ENCODE data around the gene RDM1.

DNA sequence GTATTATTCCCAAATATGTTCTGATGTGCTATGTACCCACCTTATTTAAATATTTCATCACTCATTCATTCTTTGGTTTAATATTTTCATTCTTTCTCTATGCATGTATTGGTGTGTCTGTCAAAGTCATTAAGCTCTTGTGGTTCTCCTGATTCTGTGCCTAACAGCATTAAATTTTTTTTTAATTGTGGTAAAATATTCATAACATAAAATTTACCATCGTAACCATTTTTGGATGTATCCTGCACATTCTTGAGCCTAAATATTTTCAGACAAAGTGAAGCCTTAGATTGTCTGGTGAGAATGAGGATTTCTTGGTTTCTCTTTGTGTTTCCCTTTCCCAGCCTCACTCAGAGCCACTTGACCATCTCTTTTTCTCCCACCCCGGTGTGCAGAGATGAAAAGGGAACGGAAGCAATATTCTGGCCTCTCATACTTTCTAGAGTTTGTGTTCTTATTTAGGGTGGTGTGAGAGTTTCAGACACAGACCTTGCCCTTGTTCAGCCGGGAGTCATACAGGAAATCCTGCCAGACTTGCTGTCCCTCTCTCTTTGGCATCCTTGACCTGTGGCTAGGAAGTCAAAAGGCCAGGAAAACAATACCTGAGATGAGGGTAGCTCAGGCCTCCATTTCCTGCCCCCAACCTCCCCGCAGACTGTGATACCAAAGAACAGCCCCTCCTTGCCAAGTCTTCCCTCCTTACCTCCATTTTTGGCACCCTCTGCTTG, 55.3 kb downstream of the RDM1 start:
- TF ChIP-seq, protein P1, sequence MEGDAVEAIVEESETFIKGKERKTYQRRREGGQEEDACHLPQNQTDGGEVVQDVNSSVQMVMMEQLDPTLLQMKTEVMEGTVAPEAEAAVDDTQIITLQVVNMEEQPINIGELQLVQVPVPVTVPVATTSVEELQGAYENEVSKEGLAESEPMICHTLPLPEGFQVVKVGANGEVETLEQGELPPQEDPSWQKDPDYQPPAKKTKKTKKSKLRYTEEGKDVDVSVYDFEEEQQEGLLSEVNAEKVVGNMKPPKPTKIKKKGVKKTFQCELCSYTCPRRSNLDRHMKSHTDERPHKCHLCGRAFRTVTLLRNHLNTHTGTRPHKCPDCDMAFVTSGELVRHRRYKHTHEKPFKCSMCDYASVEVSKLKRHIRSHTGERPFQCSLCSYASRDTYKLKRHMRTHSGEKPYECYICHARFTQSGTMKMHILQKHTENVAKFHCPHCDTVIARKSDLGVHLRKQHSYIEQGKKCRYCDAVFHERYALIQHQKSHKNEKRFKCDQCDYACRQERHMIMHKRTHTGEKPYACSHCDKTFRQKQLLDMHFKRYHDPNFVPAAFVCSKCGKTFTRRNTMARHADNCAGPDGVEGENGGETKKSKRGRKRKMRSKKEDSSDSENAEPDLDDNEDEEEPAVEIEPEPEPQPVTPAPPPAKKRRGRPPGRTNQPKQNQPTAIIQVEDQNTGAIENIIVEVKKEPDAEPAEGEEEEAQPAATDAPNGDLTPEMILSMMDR (IDR thresholded peaks at IDR 0.05), result no peak
- no peak for TF ChIP-seq POLR2AphosphoS5 (IDR thresholded peaks at IDR 0.05; ENCODE audit: low read depth, low read length)
